HG03066 (cell line): Measurements from ENCODE around the gene RALGAPA2.
A peak's percentile ranks its signal among the peaks of the same experiment; 100 is the strongest.

Experiments used
- ATAC-seq: cut with Tn5 transposase; IDR thresholded peaks from one replicate; pipeline ENCODE4 v1.9.1; 2021; ENCODE audit warnings: low read depth; ENCODE audit not compliant: unreplicated experiment

The RALGAPA2 gene

DNA sequence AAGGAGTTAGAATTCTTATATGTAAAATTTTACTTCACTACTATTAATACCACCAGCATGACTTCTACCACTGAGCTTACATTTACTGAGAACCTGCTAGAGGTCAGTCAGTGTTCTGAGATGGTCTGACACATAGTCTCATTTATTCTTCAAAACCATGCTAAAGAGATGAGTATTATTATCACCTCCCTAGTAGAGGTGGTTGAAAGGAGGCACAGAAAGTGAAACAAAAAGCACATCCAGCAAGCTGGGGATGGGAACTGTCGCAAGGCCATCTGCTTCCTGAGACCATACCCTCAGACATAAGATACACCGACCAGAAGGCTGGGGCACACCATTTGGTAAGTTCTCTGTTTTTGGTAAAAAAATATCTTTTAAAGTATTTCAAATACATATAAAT is 206.9 kb downstream of the RALGAPA2 start:
- ATAC-seq = no peak

GRCh38 chr20:20503777-20504530 is 208.5 kb downstream of the RALGAPA2 start:
- no peak for ATAC-seq

GRCh38 chr20:20501128-20501527 is 211.3 kb downstream of the RALGAPA2 start:
- no peak for ATAC-seq

DNA sequence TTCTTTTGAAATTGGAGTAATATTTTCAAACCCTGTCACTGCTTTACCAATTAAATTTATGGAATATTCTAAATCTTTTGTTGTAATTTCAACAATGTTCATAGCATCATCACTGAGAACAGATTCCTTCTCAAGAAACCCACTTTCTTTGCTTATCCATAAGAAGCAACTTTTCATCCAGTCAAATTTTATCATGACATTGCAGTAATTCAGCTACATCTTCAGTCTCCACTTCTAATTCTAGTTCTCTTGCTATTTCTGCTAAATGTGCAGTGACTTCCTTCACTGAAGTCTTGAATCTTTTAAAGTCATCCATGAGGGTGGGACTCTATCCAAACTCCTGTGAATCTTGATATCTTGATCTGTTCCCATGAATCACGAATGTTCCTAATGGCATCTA is 212.1 kb downstream of the RALGAPA2 start:
- ATAC-seq = no peak

DNA sequence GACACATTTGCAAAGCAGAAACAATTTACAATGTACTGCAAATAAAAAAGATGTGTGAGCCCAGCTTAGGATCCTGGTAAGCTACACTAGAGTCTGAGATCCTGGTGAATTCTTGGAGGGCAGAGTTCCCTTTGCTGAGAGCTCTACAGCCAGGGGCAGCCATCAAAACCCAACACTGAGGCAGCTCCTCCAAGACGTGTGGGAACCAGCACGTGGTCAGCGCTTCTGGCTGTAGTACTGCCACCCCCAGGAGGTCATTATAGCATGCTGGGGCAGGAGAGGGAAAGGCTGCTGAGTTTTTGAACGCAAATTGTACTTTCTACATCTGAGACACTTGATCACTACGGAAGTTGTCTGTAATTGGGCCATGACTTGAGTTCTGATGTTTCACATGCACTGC is 213.0 kb downstream of the RALGAPA2 start:
- no peak for ATAC-seq

DNA sequence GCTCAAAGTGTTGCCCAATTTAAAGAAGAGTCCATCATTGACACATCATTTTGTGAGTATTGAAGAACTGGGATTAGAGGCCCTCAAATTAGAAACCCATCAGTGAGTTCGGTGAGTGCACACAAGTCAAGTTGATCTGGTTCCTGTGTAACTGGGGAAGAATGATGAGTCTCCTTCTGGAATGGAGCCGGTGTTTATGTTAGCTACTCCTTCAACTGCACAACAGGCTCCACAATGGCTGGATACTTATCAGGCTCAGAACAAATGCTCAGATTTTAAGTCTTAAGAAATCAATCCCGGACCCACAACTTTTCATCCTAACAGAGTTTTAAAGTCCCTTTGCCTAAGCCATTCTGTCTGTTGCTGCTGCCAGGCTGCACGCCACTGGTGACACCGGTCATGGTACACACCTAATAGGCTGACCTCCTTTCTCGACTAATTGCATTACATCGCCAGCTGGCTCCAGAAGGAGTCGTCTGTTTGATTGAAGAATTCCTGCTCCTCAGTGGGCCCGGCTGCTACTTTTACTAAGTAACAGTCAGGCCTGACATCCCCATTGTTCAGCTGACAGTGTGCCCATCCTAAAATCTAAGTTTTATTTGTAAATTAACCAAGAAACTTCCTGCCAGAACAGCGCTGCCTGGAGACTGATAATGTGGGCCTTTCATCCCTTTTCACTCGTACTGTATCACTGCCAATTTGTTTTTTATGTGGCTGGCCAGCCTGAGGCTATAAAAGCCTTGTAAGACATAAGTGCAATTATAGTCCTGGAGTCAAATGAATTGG is 214.2 kb downstream of the RALGAPA2 start:
- ATAC-seq = no peak

GRCh38 chr20:20497242-20497978 is 215.0 kb downstream of the RALGAPA2 start:
- no peak for ATAC-seq

DNA sequence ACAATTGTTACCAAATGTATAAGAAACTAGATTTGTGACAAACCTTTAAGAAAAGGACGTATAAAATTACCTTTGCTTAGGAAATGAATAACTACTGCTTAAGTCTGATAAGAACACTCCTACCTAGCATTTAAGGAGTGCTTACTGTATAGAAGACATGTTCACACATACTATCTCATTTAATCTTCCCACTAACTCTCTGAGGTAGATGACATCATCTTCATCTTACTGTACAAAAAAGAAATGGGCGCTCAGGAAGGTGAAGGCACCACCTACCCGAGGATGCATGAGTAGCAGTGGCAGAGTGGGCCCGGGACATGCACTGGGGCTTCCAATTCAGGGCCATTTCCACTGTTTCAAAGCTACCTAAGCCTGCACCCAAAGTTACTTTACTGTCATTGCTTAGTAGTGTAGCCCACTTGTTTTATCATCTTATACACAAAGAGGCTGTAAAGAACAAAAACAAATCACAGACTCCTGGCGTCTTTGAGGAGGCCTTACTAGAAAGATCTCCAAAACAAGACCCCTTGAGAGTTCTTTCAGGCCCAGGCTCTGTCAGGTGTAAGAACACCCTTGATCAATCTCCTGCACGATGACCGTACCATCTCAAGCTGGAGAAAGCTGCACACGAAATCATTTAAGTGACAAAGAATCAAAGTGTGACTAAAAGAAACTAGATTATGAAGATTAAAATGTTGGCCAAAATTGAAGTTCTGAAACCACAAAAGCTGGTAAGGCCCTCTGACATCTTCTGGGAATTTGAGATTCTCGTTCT is 216.5 kb downstream of the RALGAPA2 start:
- no peak for ATAC-seq

- ATAC-seq = no peak
Observed at GRCh38 chr20:20493701-20494100, 218.7 kb downstream of the RALGAPA2 start.

- no peak for ATAC-seq
Observed at GRCh38 chr20:20492521-20493332, 219.7 kb downstream of the RALGAPA2 start.

- no peak for ATAC-seq
Observed at GRCh38 chr20:20491784-20492264, 220.6 kb downstream of the RALGAPA2 start.

DNA sequence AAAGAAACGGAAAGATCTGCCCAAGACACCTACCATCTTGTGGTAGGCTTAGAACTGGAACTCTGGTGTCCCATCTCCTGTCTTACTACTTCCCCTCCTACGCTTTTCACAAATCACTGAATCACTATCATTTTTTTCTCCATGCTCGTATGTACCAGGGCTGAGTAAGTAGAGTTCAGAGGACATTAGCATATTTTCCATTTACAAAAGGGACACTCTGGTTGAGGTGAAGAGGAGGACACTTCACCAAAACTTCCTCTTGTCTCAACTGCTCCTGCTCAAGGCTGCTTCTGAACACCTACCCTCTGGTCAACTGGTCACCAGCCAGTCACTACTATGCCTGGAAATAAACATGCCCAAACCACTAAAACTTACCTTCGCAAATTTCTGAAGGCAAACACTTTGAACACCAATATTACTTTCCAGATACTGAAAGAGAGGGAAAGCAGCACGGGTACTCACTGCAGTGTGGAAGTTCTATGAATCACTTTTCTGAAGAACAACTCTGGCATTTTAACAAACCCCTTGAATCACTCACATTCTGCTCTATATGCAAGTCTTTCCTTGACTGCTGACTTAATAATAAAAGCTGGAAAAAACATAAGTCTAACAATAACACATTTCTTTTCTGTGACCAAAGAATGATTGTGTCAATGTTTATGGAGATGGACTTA is 221.2 kb downstream of the RALGAPA2 start:
- no peak for ATAC-seq

GRCh38 chr20:20490673-20491072 is 221.8 kb downstream of the RALGAPA2 start:
- no peak for ATAC-seq

GRCh38 chr20:20489648-20490341 is 222.6 kb downstream of the RALGAPA2 start:
- ATAC-seq = peak; percentile 27

- peak; percentile 82 for ATAC-seq
Observed at GRCh38 chr20:20489054-20489453, 223.4 kb downstream of the RALGAPA2 start.

GRCh38 chr20:20488388-20488787 is 224.1 kb downstream of the RALGAPA2 start:
- ATAC-seq = no peak

DNA sequence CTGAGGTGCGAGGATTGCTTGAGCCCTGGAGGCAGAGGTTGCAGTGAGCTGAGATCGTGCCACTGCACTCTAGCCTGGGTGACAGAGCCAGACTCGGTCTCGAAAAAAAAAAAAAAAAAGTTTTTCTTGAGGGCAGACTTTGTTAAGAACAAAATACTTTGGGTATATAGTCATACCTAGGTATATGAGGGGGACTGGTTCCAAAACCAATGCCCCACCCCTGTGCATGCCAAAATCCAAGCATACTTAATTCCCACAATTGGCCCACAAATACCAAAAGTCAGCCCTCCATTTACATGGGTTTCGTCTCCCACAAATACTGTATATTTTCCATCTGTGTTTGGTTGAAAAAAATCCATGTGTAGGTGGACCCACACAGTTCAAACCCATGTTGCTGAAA is 224.6 kb downstream of the RALGAPA2 start:
- no peak for ATAC-seq

GRCh38 chr20:20483328-20483727 is 229.1 kb downstream of the RALGAPA2 start:
- no peak for ATAC-seq
